ENCODE data around the gene BTBD18.

- TF ChIP-seq CTCF (conservative IDR thresholded peaks at IDR 0.05 in 1 of 2, IDR thresholded peaks at IDR 0.05 in 1 of 2; ENCODE audit: low read depth in 1 of 2, low read length in 2 of 2): no peak
- no peak for TF ChIP-seq EZH2 (IDR thresholded peaks at IDR 0.05; ENCODE audit: low read length, missing control alignments)
Observed at GRCh38 chr11:57792870-57793269, 41.3 kb upstream of the BTBD18 start.

Measured in fibroblast of lung (primary cell).